Stimulated activated effector memory CD8-positive, alpha-beta T cell treated with anti-CD3 and anti-CD28 coated beads, Interleukin-12 subunit alpha, Interleukin-12 subunit beta, amount 100 ng/mL, for 72 hours (primary cell): ENCODE results near the gene MGAT3.

Experiments used
- ATAC-seq: fragments of 150-1000 bp; cut with Tn5 transposase; 2 replicates; pipeline ENCODE4 v1.10.0; 2021
- DNase-seq, 2 donors: peaks; one replicate each; pipeline ENCODE4 v3.0.0; 2021 to 2022; ENCODE audit warnings: low spot score in 2 of 2
- H3K27ac Mint-ChIP-seq: one replicate; pipeline ENCODE4 v1.8.0; 2022; ENCODE audit warnings: mild to moderate bottlenecking, mixed read lengths
- H3K36me3 Mint-ChIP-seq: one replicate; pipeline ENCODE4 v1.8.0; 2022; ENCODE audit warnings: mild to moderate bottlenecking, mixed read lengths
- H3K4me1 Mint-ChIP-seq: one replicate; pipeline ENCODE4 v1.8.0; 2022; ENCODE audit warnings: mixed read lengths
- H3K4me3 Mint-ChIP-seq: one replicate; pipeline ENCODE4 v1.8.0; 2022; ENCODE audit warnings: mild to moderate bottlenecking, mixed read lengths
- H3K9me3 Mint-ChIP-seq: one replicate; pipeline ENCODE4 v1.8.0; 2022; ENCODE audit warnings: mixed read lengths

The MGAT3 gene

DNA sequence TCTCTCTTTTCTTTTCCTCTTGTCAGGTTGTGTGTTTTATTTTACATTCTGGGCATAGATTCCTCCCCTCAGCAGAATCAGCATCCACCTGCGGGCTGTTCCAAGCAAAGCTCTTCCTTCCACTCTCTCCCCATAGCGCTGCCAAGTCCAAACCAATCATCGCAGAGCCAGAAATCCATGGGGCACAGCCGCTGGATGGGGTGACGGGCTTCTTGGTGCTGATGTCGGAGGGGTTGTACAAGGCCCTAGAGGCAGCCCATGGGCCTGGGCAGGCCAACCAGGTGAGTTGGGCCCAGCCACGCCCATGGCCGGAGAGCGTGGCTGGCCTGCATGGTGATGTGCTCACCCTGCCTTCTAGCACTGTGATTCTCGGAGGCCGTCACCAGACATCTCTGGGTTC is 35.1 kb upstream of the MGAT3 start:
- Mint-ChIP-seq H3K4me3 (no peak overlapping the region), H3K36me3 (peaks cover 77% of the 10 kb centered on the region), H3K9me3 (no peaks in the 10 kb centered on the region), H3K4me1 (no peaks in the 10 kb centered on the region), H3K27ac (peak overlapping the region; percentile 13)
- ATAC-seq, result no peak
- DNase-seq, result no peak

DNA sequence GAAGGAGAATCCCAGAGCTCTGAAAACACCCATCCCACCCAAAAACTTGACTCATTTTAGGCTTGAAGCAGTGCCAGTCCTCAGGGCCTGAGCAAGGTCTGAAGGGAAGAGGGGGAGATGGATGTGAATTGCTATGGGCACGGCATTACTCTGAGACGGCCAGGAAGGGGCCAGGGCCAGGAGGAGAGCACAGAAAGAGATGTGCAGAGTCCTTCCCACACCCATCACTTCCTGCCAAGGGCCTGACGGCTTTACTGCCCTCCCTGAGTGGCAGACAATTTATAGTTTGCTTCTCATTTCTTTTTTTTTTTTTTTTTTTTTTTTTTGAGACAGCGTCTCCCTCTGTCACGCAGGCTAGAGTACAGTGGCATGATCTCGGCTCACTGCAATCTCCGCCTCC is 34.7 kb upstream of the MGAT3 start:
- no peak for ATAC-seq
- DNase-seq, result no peak
- no peaks in the 10 kb centered on the region for H3K4me1 Mint-ChIP-seq
- peaks cover 80% of the 10 kb centered on the region for H3K36me3 Mint-ChIP-seq
- no peak overlapping the region for H3K4me3 Mint-ChIP-seq
- peak overlapping the region; percentile 13 for H3K27ac Mint-ChIP-seq
- no peaks in the 10 kb centered on the region for H3K9me3 Mint-ChIP-seq

DNA sequence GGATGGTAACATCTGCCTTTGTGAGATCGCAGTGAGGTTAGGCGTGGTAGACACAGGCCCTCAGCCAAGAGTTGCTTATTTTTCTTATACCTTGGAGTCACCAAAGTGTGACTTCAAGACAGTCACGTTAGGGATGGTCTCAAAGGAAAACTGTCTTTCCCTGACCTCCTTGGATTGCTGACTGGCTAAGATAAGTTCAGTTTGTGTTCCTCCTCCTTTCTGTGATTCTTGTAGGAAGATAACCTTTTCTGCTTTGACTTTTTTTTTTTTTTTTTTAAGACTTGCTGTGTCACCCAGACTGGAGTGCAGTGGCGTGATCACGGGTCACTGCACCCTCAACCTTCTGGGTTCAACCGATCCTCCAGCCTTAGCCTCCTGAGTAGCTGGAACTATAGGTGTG is 34.1 kb upstream of the MGAT3 start:
- H3K27ac Mint-ChIP-seq, result no peak overlapping the region
- H3K36me3 Mint-ChIP-seq, result peaks cover 87% of the 10 kb centered on the region
- ATAC-seq, result no peak

DNA sequence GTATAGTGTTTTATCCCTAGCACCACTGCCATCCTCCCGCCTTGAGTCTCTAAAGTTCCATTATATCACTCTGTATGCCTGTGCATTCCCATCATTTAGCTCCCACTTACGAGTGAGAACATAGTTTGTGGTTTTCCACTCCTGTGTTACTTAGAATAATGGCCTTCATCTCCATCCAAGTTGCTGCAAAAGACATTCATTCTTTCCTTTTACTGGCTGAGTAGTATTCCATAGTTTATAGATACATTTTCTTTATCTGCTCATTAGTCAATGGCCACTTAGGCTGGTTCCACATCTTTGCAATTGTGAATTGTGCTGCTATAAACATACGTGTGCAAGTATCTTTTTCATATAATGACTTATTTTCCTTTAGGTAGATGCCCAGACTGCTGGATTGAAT is 32.8 kb upstream of the MGAT3 start:
- no peaks in the 10 kb centered on the region for H3K9me3 Mint-ChIP-seq
- no peak overlapping the region for H3K27ac Mint-ChIP-seq
- peaks cover 82% of the 10 kb centered on the region for H3K36me3 Mint-ChIP-seq

More for the DNA sequence above, 34.1 kb upstream of the MGAT3 start:
- H3K4me1 Mint-ChIP-seq, result no peaks in the 10 kb centered on the region
- DNase-seq, result no peak
- no peaks in the 10 kb centered on the region for H3K9me3 Mint-ChIP-seq
- no peak overlapping the region for H3K4me3 Mint-ChIP-seq

DNA sequence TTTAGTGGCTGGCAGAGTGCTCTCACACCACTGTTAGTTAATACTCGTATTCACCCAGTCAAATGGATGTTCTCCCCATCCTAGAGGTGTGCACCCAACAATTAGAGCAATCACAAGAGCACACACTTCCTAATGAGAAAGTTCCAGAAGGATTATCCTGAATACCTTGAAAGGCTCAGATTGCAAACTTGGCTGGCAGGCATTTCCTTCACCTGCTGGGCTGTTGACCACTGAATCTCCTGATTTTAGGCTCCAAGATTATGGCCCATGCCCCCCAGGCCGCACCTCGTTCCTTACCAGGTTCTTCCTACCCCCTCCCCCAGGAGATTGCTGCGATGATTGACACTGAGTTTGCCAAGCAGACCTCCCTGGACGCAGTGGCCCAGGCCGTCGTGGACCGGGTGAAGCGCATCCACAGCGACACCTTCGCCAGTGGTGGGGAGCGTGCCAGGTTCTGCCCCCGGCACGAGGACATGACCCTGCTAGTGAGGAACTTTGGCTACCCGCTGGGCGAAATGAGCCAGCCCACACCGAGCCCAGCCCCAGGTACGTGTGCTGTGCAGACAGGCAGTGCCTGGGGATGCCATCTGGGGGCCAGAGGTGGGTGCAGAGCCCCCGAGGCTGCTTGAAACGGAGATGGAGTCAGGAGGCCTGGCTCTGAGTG is 30.3 kb upstream of the MGAT3 start:
- ATAC-seq, result no peak
- no peak for DNase-seq
- Mint-ChIP-seq H3K4me1 (no peaks in the 10 kb centered on the region), H3K36me3 (peaks cover 70% of the 10 kb centered on the region), H3K4me3 (no peak overlapping the region), H3K9me3 (no peaks in the 10 kb centered on the region), H3K27ac (no peak overlapping the region)

More for the DNA sequence above, 32.8 kb upstream of the MGAT3 start:
- DNase-seq, result no peak
- Mint-ChIP-seq H3K4me1 (no peaks in the 10 kb centered on the region), H3K4me3 (no peak overlapping the region)
- ATAC-seq, result no peak

DNA sequence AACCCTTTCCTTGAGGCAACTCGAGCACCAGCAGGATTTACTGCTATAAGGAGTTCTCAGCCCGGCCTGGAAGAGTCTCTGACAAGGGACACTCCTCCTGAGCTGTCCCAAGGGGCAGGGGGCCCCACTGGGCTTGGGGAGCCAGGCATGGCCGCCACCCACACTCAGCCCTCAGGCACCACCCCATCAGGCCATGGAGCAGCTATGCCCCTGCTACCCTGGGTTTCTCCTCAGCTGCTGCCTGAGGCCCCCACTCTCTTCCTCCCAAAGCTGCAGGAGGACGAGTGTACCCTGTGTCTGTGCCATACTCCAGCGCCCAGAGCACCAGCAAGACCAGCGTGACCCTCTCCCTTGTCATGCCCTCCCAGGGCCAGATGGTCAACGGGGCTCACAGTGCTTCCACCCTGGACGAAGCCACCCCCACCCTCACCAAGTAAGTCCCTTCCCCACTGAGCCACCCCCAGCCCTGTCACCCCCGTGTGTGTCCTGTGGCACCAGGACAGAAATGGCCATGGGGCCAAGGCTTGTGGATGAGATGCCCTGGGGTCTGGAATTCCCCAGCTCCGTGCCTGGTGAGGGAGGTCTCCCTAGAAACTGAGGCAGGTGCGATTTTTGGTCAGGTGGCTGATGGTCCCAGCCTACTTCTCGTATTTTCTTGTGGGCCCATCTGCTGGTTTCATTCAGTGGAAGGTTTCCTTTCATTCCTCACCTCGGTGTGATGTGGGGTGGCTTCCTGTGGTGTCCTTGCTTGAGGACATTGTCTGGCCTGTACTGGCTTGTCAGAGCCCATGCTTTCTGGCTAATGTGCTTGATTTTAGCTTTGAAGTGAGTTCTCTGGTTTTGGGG is 28.8 kb upstream of the MGAT3 start:
- Mint-ChIP-seq H3K4me1 (no peaks in the 10 kb centered on the region), H3K36me3 (peaks cover 55% of the 10 kb centered on the region), H3K4me3 (no peak overlapping the region), H3K27ac (no peak overlapping the region), H3K9me3 (no peaks in the 10 kb centered on the region)
- DNase-seq (no peak), ATAC-seq (no peak)

DNA sequence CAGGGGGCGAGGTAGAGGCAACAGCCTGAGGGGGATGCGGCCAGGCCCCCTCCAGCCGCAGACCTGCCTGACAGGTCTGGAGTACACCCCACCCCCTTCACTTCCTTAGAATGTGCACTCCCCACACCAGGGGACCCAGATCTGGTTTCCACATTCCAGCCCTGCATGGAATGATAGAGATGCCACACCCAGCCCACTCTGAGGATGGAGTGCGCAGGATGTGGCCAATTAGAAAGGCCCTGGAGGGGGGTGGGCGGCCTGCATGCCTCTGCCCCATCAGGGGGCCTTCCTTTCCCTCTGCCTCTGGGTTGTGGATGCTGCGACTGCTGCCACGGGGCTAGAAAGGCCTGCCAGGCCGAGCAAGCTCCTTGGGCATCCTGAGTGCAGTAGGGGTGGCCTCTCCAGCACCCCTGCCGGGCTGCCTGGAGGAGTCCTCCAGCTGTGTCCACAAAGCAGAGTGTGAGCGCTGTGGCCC is 28.2 kb upstream of the MGAT3 start:
- Mint-ChIP-seq H3K4me1 (no peaks in the 10 kb centered on the region), H3K36me3 (peaks cover 51% of the 10 kb centered on the region), H3K27ac (no peak overlapping the region), H3K9me3 (no peaks in the 10 kb centered on the region), H3K4me3 (no peak overlapping the region)
- no peak for ATAC-seq
- DNase-seq, result no peak

DNA sequence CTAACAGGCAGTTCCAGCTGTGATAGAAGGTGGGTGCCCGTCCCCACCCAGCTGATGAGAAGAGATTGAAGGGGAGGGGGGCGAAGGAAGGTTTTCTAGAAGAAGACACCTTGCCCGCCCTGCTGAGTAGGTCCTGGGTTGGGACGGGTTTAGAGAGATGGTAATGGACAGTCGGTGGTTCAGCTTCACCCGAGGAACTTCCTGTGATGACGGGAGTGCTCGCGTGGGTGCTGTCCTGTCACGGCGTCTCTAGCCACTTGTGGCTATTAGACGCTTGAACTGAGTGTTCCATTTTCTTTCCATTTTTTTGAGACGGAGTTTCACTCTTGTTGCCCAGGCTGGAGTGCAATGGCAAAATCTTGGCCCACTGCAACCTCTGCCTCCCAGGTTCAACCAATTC is 27.6 kb upstream of the MGAT3 start:
- no peaks in the 10 kb centered on the region for H3K9me3 Mint-ChIP-seq
- H3K4me1 Mint-ChIP-seq, result no peaks in the 10 kb centered on the region
- H3K4me3 Mint-ChIP-seq, result no peak overlapping the region
- no peak for ATAC-seq
- H3K27ac Mint-ChIP-seq, result no peak overlapping the region
- no peak for DNase-seq
- H3K36me3 Mint-ChIP-seq, result peaks cover 53% of the 10 kb centered on the region

DNA sequence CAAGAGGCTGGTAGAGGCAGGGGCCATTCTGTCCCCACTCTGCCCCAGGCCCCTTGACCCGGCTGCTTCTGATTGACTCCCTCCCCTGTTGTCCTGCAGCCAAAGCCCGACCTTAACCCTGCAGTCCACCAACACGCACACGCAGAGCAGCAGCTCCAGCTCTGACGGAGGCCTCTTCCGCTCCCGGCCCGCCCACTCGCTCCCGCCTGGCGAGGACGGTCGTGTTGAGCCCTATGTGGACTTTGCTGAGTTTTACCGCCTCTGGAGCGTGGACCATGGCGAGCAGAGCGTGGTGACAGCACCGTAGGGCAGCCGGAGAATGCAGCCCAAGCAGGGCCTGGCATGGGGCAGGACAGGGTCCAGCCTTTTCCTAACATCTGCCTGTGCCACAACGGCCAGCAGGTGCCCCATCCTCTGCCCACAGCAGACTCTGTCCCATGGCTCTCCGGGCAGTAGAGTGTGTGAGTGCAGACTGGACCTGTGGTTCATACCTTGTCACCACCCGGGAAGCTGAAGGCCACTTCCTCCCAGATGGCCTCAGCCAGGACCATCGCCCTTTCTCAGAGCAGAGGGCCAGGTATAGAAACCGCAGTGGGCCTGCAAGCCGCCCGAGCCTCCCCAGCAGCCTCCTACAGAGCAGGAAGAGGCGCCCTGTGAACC is 26.8 kb upstream of the MGAT3 start:
- no peaks in the 10 kb centered on the region for H3K4me1 Mint-ChIP-seq
- no peaks in the 10 kb centered on the region for H3K9me3 Mint-ChIP-seq
- H3K4me3 Mint-ChIP-seq, result no peak overlapping the region
- DNase-seq (no peak), ATAC-seq (no peak)
- peak overlapping the region; percentile 81 for H3K27ac Mint-ChIP-seq
- H3K36me3 Mint-ChIP-seq, result peaks cover 46% of the 10 kb centered on the region

DNA sequence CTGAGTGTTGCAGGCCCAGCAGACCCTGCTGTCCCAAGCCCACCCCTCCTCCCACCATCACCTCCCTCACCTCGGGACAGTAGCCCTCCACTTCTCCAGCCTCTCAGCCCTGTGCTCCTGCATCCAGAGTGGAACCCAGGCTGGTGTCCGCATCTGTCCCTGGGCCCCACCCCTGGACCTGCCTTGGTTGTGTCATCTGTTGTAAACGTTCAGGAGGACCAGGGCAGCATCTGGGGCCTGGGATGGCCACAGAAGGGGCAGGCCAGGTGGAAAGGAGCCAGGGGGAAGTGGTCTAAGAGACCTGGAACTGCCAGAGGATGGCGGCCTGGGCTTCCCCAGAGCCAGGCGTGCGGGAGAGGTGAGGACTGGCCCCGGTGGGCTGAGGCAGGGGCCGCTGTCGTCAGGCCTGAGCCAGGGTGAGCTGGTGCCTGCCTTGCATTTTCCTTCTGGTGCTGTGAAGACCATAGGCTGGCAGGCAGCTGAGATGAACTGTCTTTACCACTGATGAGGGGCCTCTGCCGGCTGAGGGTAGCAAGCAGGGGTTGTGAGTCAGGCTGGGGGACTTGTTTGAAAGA is 26.1 kb upstream of the MGAT3 start:
- Mint-ChIP-seq H3K4me1 (no peaks in the 10 kb centered on the region), H3K9me3 (no peaks in the 10 kb centered on the region), H3K27ac (peak overlapping the region; percentile 81), H3K36me3 (peaks cover 39% of the 10 kb centered on the region), H3K4me3 (no peak overlapping the region)
- DNase-seq (no peak), ATAC-seq (no peak)

DNA sequence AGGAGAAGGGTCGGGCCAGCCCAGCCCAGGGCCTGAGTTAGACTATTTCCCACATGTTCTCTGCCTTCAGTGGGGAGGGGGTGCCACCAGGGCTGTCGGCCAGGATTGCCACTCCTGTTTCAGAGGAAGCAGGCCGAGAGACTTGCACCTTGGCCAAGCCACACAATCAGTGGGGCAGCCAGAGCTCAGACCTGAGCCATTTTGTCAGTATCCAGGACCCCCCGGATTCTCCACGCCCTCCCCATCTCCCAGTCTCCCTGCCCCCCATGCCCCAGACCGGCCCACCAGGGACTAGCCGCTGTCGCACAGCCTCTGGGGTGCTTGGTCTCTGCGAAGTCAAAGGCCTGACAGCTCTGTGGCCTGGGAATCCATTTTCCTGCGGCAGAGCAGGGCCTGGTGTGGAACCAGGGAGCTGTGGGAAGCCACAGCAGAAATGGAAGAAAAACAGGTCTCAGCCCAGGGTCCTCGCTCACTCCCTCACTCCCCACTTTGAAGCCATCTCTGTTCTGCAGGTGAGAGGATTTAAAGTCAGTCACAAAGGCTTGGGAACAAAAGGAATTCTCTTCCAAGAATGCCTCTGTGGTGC is 25.5 kb upstream of the MGAT3 start:
- DNase-seq, result no peak
- Mint-ChIP-seq H3K4me1 (no peaks in the 10 kb centered on the region), H3K27ac (no peak overlapping the region), H3K36me3 (peaks cover 33% of the 10 kb centered on the region), H3K4me3 (no peak overlapping the region), H3K9me3 (no peaks in the 10 kb centered on the region)
- ATAC-seq, result no peak

DNA sequence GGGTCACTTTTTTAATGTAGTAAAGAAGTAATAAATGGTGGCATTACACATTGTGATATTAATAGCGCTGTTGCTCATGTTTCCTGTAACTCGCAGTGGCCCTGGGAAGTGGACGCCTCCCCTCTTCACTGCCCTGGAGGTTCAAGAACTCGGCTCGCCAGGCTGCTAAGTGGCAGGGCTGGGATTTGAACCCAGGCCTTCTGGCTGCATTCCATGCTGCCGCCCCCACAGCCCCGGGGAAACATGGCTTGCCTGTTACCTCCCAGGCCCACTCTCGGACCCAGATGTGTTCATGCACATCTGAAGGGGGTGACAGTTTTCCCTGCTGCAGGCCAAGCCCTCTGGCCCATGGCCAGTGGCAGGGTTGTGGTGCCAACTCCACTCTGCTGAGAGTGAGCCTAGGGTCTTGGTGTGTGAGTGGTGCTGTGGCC is 25.0 kb upstream of the MGAT3 start:
- DNase-seq (no peak), ATAC-seq (no peak)
- H3K9me3 Mint-ChIP-seq, result no peaks in the 10 kb centered on the region
- H3K4me1 Mint-ChIP-seq, result no peaks in the 10 kb centered on the region
- H3K36me3 Mint-ChIP-seq, result peaks cover 31% of the 10 kb centered on the region
- no peak overlapping the region for H3K4me3 Mint-ChIP-seq
- no peak overlapping the region for H3K27ac Mint-ChIP-seq

DNA sequence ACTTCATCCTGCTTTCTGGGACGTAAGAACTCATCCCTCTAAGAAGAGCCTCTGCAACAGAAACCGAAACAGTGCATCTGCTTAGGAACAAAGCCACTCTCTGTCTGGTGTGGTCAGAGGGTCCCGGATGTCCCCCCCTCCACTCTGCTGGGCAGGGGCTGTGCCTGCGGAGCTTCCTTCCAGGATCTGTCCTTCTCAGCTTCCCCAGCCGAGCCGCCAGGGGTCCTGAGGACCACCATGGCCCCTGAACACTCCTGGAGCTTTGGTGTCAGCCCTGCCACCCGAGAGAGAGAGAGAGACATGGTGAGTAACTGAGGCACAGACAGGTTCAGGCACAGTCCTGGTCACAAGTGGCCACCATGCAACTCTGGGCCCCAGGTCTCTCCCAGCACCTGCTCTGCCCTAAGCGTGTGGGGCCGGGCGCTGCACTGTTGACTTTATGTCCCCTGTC is 24.4 kb upstream of the MGAT3 start:
- no peak overlapping the region for H3K27ac Mint-ChIP-seq
- H3K4me3 Mint-ChIP-seq, result no peak overlapping the region
- ATAC-seq, result no peak
- no peaks in the 10 kb centered on the region for H3K9me3 Mint-ChIP-seq
- DNase-seq, result no peak
- no peaks in the 10 kb centered on the region for H3K4me1 Mint-ChIP-seq
- H3K36me3 Mint-ChIP-seq, result peaks cover 25% of the 10 kb centered on the region

DNA sequence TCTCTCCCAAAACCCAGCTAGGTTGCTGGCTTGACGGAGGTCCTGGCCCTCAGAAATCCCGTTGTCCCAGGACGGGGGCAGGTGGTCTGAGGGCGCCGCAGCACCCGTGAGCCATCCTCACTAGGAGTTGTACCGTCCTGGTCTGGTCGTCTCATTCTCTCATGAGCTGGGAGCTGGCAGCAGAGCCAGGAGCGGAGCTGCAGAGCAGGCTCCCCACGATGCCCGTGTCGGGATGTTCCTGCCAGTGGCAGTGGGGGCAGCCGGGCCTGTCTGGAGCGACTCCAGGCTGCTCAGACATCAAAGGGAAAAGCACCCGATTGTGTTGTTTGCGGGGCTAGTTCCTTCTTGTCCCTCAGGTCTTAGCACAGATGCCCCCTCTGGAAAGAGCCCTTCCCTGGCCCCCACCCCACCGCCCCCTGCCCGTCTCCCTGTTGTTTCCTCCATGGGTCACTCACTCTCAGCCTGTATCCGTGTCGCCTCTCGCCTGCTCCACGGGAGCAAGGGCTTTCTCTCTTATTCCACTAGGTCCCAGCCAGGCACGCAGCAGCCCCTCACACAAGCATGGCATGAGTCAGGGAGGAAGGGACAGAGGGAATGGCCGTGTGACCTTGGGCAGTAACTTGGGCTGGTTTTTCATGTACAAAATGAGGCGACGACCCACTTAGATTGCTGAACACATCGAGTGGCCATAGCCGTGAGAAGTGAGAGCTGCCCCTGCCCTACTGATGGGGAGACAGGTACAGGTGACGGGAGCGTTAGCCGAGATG is 23.2 kb upstream of the MGAT3 start:
- Mint-ChIP-seq H3K27ac (no peak overlapping the region), H3K4me1 (no peaks in the 10 kb centered on the region), H3K9me3 (no peaks in the 10 kb centered on the region), H3K4me3 (no peak overlapping the region), H3K36me3 (peaks cover 15% of the 10 kb centered on the region)
- DNase-seq (no peak), ATAC-seq (no peak)
